Choroid plexus epithelial cell (primary cell): ENCODE results near the gene RAB3IP.
A peak's percentile ranks its signal among the peaks of the same experiment; 100 is the strongest.
"Not testable (repeated sequence)": the region's sequence is repeated elsewhere in the genome, so short reads cannot be mapped to it uniquely, and the experiment has no call there.

Experiments
- DNase-seq: peaks from one replicate; pipeline ENCODE4 v3.0.0-alpha.2; 2010; ENCODE audit warnings: low read depth
- H3K4me3 ChIP-seq: 2 replicates; pipeline ENCODE4 v1.5.1; 2011; ENCODE audit warnings: low read depth, mild to moderate bottlenecking, control low read depth, low read length, moderate library complexity
- TF ChIP-seq, protein P1 (sequence below): conservative IDR thresholded peaks from 2 replicates; pipeline ENCODE4 v1.5.1; 2011; ENCODE audit warnings: low read depth, mild to moderate bottlenecking, control low read depth, inconsistent platforms, low read length, moderate library complexity

The RAB3IP gene

DNA sequence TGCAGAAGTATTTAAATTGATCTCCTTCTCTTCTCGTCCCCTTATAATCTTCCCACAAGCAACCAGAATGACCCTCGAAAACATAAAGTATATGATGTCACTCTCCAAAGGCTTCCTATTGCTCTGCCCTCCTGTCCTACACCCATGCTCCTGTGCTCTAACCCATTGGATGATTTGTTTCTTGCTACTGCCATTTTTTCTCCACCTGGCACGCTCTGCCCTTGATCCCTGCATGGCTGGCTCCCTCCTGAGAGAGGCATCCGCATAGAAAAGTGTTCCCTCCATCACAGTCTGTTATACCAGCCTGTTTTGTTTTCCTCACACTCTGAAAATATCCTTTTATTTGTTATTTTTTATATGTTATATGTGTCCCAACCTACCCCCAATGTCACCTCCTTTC, 106.2 kb downstream of the RAB3IP start:
- DNase-seq = no peak
- H3K4me3 ChIP-seq = no peak overlapping the region
- TF ChIP-seq, protein P1, sequence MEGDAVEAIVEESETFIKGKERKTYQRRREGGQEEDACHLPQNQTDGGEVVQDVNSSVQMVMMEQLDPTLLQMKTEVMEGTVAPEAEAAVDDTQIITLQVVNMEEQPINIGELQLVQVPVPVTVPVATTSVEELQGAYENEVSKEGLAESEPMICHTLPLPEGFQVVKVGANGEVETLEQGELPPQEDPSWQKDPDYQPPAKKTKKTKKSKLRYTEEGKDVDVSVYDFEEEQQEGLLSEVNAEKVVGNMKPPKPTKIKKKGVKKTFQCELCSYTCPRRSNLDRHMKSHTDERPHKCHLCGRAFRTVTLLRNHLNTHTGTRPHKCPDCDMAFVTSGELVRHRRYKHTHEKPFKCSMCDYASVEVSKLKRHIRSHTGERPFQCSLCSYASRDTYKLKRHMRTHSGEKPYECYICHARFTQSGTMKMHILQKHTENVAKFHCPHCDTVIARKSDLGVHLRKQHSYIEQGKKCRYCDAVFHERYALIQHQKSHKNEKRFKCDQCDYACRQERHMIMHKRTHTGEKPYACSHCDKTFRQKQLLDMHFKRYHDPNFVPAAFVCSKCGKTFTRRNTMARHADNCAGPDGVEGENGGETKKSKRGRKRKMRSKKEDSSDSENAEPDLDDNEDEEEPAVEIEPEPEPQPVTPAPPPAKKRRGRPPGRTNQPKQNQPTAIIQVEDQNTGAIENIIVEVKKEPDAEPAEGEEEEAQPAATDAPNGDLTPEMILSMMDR = no peak

DNA sequence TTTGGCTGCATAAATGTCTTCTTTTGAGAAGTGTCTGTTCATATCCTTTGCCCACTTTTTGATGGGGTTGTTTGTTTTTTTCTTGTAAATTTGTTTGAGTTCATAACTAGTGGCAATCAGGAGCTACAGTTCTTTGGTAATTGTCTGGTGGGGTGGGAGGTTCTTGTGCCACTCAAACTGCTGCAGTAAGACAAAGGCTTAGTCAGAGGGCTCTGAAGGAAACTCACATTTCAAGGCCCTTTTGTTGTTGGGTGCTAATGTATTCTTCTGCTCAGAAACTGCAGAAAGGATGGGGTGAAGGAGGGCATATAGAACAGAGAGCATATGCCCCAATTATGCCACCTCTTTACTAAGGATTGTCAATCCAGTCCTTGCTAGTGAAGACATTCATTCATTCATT, 108.3 kb downstream of the RAB3IP start:
- no peak overlapping the region for H3K4me3 ChIP-seq
- TF ChIP-seq, protein P1 = no peak
- DNase-seq = no peak

DNA sequence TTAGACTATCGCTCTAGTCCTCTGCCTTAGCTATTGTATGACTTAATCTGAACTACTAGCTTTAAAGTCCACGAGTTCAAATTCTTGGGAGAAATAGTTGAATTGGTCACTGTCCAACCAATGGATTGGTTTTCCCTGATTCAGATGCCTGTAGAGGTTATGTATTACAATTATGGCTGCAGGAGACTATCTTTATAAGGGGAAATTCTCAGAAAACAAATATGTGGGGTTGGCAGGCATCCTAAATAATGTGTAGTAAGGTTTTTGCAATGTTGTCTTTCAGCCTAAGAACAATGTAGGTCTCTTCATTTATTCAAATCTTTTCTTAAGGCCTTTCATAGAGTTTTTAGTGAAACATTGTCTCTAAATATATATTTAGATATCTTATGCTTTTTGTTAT, 113.3 kb downstream of the RAB3IP start:
- no peak overlapping the region for H3K4me3 ChIP-seq
- peak; percentile 65 for DNase-seq
- TF ChIP-seq, protein P1 = no peak

DNA sequence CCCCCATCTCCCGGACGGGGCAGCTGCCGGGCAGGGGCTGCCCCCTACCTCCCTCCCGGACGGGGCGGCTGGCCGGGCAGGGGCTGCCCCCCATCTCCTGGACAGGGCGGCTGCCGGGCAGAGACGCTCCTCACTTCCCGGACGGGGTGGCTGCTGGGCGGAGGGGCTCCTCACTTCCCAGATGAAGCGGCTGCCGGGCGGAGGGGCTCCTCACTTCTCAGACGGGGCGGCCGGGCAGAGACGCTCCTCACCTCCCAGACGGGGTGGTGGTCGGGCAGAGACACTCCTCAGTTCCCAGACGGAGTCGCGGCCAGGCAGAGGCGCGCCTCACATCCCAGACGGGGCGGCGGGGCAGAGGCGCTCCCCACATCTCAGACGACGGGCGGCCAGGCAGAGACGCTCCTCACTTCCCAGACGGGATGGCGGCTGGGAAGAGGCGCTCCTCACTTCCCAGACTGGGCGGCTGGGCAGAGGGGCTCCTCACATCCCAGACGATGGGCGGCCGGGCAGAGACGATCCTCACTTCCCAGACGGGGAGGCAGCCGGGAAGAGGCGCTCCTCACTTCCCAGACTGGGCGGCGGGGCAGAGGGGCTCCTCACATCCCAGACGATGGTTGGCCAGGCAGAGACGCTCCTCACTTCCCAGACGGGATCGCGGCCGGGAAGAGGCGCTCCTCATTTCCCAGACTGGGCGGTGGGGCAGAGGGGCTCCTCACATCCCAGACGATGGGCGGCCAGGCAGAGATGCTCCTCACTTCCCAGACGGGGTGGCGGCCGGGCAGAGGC, 114.7 kb downstream of the RAB3IP start:
- not testable (repeated sequence) for DNase-seq, H3K4me3 ChIP-seq

DNA sequence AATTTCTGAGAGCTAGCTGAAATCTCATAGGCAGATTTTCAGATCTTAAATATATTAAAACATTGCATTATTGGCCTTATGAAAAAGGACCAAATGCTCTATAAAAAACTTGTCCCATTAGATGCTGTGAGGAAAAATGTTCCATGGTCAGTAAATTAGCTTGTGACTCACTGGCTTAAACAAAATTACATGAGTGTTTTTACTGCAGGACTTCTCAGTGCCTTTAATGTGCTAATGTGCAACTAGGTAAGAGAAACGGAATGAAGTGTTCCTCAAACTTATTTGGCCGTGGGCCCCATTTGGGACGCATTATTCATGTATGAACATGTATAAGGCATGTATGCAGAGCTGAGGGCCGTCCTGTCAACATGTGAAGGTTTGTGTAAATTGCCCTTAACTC, 128.0 kb downstream of the RAB3IP start:
- TF ChIP-seq, protein P1 = no peak
- no peak for DNase-seq
- no peak overlapping the region for H3K4me3 ChIP-seq

DNA sequence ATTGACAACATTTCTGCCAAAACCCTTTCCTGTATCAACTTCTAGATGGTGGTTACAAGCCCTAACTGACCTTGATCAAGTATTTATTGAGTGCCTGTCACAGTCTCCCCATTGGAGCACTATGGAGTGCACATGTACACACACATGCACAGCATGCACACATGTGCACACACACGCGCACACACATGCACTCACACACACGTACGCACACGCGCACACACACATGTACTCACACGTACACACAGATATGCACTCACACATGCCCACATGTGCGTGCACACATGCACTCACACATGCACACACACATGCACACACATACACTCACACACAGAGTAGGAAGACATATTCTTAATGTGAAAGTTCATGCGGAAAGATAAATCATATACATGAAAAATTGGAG, 130.0 kb downstream of the RAB3IP start:
- DNase-seq = no peak
- no peak overlapping the region for H3K4me3 ChIP-seq
- TF ChIP-seq, protein P1 = no peak

DNA sequence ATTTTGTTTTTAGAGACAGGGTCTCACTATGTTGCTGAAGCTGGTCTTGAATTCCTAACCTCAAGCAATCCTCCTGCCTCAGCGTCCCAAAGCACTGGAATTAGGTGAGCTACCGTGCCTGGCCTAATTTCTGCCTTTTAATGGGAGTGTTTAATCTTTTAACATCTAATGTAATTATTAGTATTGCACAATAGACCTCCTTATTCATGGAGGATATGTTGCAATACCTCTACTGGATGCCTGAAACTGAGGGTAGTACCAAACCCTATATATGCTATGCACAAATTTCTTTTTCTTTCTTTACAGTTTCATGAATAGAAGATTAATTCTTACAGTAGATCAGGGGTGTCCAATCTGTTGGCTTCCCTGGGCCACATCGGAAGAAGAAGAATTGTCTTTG, 134.1 kb downstream of the RAB3IP start:
- TF ChIP-seq, protein P1 = no peak
- peak; percentile 29 for DNase-seq
- H3K4me3 ChIP-seq = no peak overlapping the region
